GM21528 (cell line): ENCODE data around the gene WFIKKN1.

Experiments used
- ATAC-seq: cut with Tn5 transposase; IDR thresholded peaks from one replicate; pipeline ENCODE4 v1.9.1; 2021; ENCODE audit warnings: mild to moderate bottlenecking, moderate library complexity; ENCODE audit not compliant: unreplicated experiment, low FRiP score

The WFIKKN1 gene

GRCh38 chr16:630815-631405, at the start of gene WFIKKN1:
Gene WFIKKN1 (plus strand): TSS chr16:630985. CDS start chr16:631254, 269 bp downstream.
- ATAC-seq = no peak

GRCh38 chr16:582218-582613, 48.6 kb upstream of the WFIKKN1 start:
- no peak for ATAC-seq

- ATAC-seq = no peak
Observed at GRCh38 chr16:582614-583331, 48.0 kb upstream of the WFIKKN1 start.

GRCh38 chr16:583470-583814, 47.3 kb upstream of the WFIKKN1 start:
- ATAC-seq = no peak

- ATAC-seq = no peak
Observed at GRCh38 chr16:583815-584591, 46.8 kb upstream of the WFIKKN1 start.

- no peak for ATAC-seq
Observed at GRCh38 chr16:585351-585750, 45.4 kb upstream of the WFIKKN1 start.

GRCh38 chr16:586047-586644, 44.6 kb upstream of the WFIKKN1 start:
- no peak for ATAC-seq

GRCh38 chr16:586645-587590, 43.9 kb upstream of the WFIKKN1 start:
- no peak for ATAC-seq

- peak; percentile 18 for ATAC-seq
Observed at GRCh38 chr16:588639-588888, 42.2 kb upstream of the WFIKKN1 start.

- ATAC-seq = peak; percentile 80
Observed at GRCh38 chr16:588889-589657, 41.7 kb upstream of the WFIKKN1 start.

GRCh38 chr16:589658-590187, 41.1 kb upstream of the WFIKKN1 start, which contains the start of gene RAB40C:
Gene RAB40C (plus strand): TSS chr16:590066. CDS start chr16:590292, 226 bp downstream.
- peak; percentile 72 for ATAC-seq

GRCh38 chr16:590188-590814, 40.5 kb upstream of the WFIKKN1 start:
- ATAC-seq = no peak

GRCh38 chr16:590815-591200, 40.0 kb upstream of the WFIKKN1 start:
- ATAC-seq = no peak

GRCh38 chr16:591231-591630, 39.6 kb upstream of the WFIKKN1 start:
- no peak for ATAC-seq

- no peak for ATAC-seq
Observed at GRCh38 chr16:591892-592517, 38.8 kb upstream of the WFIKKN1 start.

- ATAC-seq = no peak
Observed at GRCh38 chr16:592518-593306, 38.1 kb upstream of the WFIKKN1 start.

GRCh38 chr16:593406-593805, 37.4 kb upstream of the WFIKKN1 start:
- ATAC-seq = no peak

GRCh38 chr16:593807-594206, 37.0 kb upstream of the WFIKKN1 start:
- ATAC-seq = no peak
